MG63 (cell line): ENCODE data around the gene SDF2. TPM values are rescaled to one million over a fixed set of nuclear protein-coding genes. Genes with fewer than 3 reads are reported as not detected.

ENCODE experiments used
- DNase-seq: peaks from one replicate; pipeline ENCODE4 v3.0.0-alpha.2; 2020
- H3K27me3 ChIP-seq: fragments of 250-450 bp; sonication (Bioruptor Pico); 2 replicates; pipeline ENCODE4 v1.5.1; 2020; ENCODE audit warnings: mild to moderate bottlenecking, moderate library complexity
- H3K36me3 ChIP-seq: fragments of 250-450 bp; sonication (Bioruptor Pico); 2 replicates; pipeline ENCODE4 v1.5.1; 2020; ENCODE audit warnings: mild to moderate bottlenecking, moderate library complexity
- H3K4me3 ChIP-seq: fragments of 250-450 bp; sonication (Bioruptor Pico); 2 replicates; pipeline ENCODE4 v1.5.1; 2020; ENCODE audit warnings: mild to moderate bottlenecking, moderate library complexity
- H3K9me3 ChIP-seq: fragments of 250-450 bp; sonication (Bioruptor Pico); 2 replicates; pipeline ENCODE4 v1.5.1; 2020; ENCODE audit warnings: mild to moderate bottlenecking, moderate library complexity
- total RNA-seq: library from RNA; depleted of rRNA; stranded (reverse); fragments of >200 nt; shearing (Covaris generic); gene quantifications from 2 replicates; pipeline ENCODE4 v1.2.3, GENCODE V29; 2014; ENCODE audit warnings: low replicate concordance; rRNA removed

Gene SDF2
- 58.6 and 78.2 TPM in 2 replicates for total RNA-seq

- Histone ChIP-seq H3K4me3 (peak within 1 kb of the TSS; percentile 81), H3K9me3 (peaks cover 5% of the 10 kb centered on the region), H3K27me3 (no peaks in the 10 kb centered on the region), H3K36me3 (peaks cover 64% of the 10 kb centered on the region)
- DNase-seq: peak; percentile 91
Observed at GRCh38 chr17:28661635-28662526, at the start of gene SDF2, which contains the start of gene SUPT6H. Gene SDF2, minus strand, starts transcription at chr17:28661906. Its CDS starts 30 bp downstream, at chr17:28661876. Gene SUPT6H, plus strand, starts transcription at chr17:28662205. Its CDS starts 11,197 bp downstream, at chr17:28673402.

DNA sequence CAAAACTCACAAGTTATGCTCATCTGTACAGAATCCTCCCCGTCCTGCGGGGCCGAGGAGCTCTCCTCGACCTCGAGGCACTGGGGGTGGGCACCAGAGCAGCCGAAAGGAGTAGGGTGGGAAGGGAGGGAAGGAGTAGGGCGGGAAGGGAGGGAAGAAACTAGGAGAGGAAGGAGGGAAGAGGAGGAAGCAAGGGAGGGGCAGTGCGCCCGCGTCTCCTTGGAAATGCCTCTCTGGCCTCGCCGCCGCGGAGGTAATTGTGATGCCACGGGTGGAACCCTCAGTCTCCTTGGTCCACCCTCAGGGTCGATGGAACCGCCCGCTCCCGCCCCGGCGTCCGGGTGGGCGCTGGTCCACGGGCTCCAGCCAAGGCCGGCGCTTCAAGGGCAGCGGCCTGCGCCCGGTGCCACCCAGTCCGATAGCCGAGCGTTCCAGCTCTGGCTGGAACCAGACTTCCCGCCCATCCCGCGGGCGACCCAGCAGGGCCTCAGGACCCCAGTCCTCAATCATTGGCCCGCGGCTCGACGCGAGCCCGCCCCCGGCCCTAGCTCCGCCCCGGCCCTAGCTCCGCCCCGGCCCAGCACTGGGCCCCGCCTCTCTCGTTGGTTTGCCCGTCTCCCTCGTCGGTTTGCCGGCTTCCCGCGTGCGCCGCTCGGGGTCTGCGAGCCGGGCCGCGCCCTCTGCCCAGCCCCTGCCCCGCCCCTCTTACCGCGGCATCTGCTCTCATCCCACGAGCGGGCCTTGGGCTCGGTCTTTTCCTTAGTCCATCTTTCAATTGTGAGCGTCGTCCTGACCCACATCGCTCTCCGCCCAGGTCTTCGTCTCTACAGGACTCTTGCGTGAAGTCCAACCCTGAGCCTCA lies 49.4 kb upstream of the SDF2 start:
- DNase-seq: peak; percentile 97
- H3K4me3 ChIP-seq: peak overlapping the region; percentile 54
- no peaks in the 10 kb centered on the region for H3K9me3 ChIP-seq
- H3K36me3 ChIP-seq: peaks cover 43% of the 10 kb centered on the region
- H3K27me3 ChIP-seq: no peaks in the 10 kb centered on the region

DNA sequence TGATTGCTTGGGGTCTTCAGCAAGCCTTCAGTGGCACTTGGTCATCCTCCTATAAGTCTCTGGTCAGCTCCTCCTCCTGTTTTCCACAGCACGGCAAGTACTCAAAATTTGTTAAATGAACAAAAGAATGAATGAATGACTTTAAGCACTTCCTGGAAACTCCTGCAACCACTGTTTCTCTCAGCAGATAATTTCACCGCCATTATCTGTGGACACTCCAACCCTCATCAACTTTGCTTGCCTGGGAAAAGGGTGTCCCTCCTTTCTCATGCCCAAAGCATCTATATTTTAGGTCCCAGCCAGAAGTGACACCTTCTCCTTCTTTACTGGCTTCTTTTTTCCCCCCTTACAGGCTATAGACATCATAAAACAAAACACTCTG lies 45.6 kb upstream of the SDF2 start:
- no peak overlapping the region for H3K4me3 ChIP-seq
- no peaks in the 10 kb centered on the region for H3K9me3 ChIP-seq
- DNase-seq: no peak
- H3K27me3 ChIP-seq: no peaks in the 10 kb centered on the region
- peaks cover 32% of the 10 kb centered on the region for H3K36me3 ChIP-seq

- Histone ChIP-seq H3K27me3 (no peaks in the 10 kb centered on the region), H3K4me3 (no peak overlapping the region), H3K9me3 (no peaks in the 10 kb centered on the region), H3K36me3 (peaks cover 36% of the 10 kb centered on the region)
- no peak for DNase-seq
Observed at GRCh38 chr17:28706471-28707338, 45.0 kb upstream of the SDF2 start.

DNA sequence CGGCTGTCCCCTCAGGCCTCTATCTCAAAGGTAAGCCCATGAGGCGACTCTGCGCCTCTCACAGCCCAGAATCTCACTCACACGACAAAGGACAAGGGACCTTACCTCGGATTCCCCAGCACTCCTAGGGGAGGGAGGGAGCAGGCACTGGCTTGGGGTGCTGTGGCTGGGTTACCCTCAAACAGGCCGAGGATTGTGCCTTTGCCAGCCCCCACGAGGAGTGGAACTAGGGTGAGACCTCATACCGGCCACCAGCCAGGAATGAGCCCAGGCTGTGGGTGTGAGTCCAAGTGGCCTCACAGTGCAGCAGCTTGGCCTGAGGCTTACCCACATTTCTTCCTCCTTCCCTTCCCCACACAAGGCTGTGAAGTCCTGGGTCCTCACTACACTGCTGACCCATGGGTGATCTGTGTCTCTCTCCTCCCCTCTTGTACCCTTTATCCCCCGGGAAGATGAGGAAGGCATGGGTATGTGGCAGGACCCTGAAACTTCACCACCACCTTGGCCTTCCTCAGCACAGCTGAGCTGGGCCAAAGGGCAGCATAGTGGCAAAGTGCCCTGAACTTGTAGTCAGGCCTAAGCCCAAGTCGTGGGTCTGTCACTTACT lies 44.1 kb upstream of the SDF2 start:
- H3K9me3 ChIP-seq: no peaks in the 10 kb centered on the region
- no peak for DNase-seq
- H3K27me3 ChIP-seq: no peaks in the 10 kb centered on the region
- peaks cover 44% of the 10 kb centered on the region for H3K36me3 ChIP-seq
- H3K4me3 ChIP-seq: no peak overlapping the region

- no peaks in the 10 kb centered on the region for H3K9me3 ChIP-seq
- DNase-seq: no peak
- peaks cover 50% of the 10 kb centered on the region for H3K36me3 ChIP-seq
- no peaks in the 10 kb centered on the region for H3K27me3 ChIP-seq
- no peak overlapping the region for H3K4me3 ChIP-seq
Observed at GRCh38 chr17:28705074-28705659, 43.5 kb upstream of the SDF2 start.

- no peaks in the 10 kb centered on the region for H3K9me3 ChIP-seq
- DNase-seq: no peak
- H3K4me3 ChIP-seq: no peak overlapping the region
- H3K27me3 ChIP-seq: no peaks in the 10 kb centered on the region
- peaks cover 58% of the 10 kb centered on the region for H3K36me3 ChIP-seq
Observed at GRCh38 chr17:28704219-28704858, 42.6 kb upstream of the SDF2 start.

- Histone ChIP-seq H3K4me3 (no peak overlapping the region), H3K9me3 (no peaks in the 10 kb centered on the region), H3K36me3 (peaks cover 64% of the 10 kb centered on the region), H3K27me3 (no peaks in the 10 kb centered on the region)
- no peak for DNase-seq
Observed at GRCh38 chr17:28703552-28704218, 42.0 kb upstream of the SDF2 start.

DNA sequence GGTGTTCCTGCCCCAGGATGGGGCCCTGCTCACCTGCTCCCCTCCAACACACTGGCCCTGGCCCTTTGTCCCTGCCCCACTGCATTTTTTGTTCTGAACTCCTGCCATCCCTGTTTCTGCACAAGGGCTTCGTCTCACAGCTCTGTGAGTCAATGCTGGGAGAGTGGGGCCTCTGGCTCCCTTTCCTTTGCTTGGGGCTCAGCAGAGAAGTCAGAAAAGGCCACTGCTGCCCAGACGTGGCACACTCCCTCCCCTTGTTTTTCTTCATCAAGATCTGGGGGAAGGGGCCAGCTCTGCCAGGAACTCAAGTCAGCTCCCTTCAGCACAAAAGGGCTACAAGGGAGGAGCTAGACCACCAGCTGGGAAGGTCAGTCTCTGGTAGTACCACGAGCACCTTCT lies 41.0 kb upstream of the SDF2 start:
- DNase-seq: no peak
- H3K36me3 ChIP-seq: peaks cover 74% of the 10 kb centered on the region

DNA sequence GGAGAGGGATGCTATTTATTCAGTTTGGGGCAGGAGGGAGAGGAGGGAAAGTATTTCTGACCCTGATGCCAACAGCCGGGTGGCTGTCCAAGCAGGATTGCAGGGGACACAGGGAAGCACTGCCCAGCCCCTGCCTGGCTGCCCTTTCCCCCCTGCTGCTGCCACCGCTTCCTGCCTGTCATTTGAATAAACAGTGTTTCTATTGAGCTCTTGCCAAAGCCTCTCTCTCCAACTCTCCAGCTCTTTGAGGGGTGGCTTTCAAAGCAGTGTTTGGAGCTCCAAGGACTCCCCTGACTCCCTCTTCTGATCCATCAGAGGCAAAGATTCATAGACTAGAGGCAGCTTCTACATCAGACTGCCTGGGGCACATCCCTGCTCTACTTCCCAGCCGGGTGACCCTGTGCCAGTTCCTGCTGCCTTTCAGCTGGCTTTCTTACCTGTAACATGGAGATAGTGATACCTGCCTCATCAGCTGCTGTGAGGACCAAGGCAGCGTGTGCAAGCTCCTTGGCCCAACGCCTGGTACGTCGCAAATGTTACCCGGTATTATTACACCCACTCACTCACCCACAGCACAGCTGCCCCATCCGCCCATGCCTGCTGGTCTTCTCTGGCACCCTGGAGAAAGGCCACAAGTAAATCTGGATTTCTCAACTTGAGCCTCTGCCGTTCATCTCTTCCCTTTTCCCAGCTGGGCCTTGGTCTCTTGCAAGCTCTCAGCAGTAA lies 40.5 kb upstream of the SDF2 start:
- DNase-seq: no peak
- H3K4me3 ChIP-seq: no peak overlapping the region
- no peaks in the 10 kb centered on the region for H3K27me3 ChIP-seq
- peaks cover 79% of the 10 kb centered on the region for H3K36me3 ChIP-seq
- H3K9me3 ChIP-seq: no peaks in the 10 kb centered on the region

More for the DNA sequence above, 41.0 kb upstream of the SDF2 start:
- Histone ChIP-seq H3K27me3 (no peaks in the 10 kb centered on the region), H3K9me3 (no peaks in the 10 kb centered on the region), H3K4me3 (no peak overlapping the region)

GRCh38 chr17:28700830-28701492 lies 39.3 kb upstream of the SDF2 start:
- Histone ChIP-seq H3K27me3 (no peaks in the 10 kb centered on the region), H3K36me3 (peaks cover 79% of the 10 kb centered on the region), H3K9me3 (no peaks in the 10 kb centered on the region), H3K4me3 (no peak overlapping the region)
- no peak for DNase-seq

DNA sequence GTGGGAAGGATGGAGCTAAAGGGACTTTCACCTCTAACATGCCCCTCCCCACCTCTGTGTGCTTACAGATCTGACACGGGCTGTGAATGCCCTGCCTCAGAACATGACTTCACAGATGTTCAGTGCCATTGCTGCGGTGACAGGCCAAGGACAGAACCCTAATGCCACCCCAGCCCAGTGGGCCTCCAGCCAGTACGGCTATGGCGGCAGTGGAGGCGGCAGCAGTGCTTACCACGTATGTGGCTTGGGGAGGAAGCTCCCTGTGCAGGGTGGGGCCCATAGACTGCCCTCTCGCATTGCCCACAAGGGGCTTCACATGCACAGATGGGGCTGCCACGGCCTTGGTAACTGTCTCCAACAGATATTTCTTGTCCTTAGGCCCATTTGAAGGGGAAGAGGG lies 38.6 kb upstream of the SDF2 start:
- DNase-seq: no peak
- H3K36me3 ChIP-seq: peaks cover 80% of the 10 kb centered on the region
- H3K9me3 ChIP-seq: no peaks in the 10 kb centered on the region
- H3K4me3 ChIP-seq: no peak overlapping the region
- no peaks in the 10 kb centered on the region for H3K27me3 ChIP-seq

DNA sequence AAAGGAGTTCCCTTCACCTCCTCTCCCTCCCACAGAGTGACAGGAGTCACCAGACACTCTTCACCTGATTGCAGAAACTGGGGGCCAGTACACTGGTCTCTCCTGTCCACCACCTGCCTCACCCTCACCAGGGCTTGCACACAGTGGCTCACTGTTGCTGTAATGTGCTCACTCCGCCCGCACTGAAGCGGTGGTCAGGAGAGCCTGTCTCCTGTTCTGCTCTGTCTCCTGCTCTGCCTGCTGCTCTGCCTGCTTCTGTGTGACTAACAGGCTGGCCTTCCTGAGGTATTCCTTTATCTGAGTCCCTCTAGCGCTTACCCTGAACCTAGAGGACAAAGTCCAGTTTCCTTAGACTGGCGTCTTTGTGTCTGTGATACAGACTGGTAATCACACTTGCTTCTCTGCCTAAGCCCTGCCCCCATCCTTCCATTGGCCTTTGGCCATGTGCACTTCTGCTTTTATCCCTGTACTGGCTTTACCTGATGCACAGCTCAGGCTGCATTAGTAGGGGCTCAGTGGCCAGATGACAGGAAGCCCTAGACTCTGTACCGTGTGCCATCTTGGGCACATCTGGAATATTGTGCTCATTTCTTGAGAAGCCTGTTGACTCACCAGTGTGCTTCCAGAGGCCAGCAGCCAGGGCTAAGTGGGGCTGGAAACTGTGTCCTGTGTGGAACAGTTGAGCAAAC lies 36.7 kb upstream of the SDF2 start:
- H3K4me3 ChIP-seq: no peak overlapping the region
- no peaks in the 10 kb centered on the region for H3K27me3 ChIP-seq
- peaks cover 88% of the 10 kb centered on the region for H3K36me3 ChIP-seq
- no peak for DNase-seq
- no peaks in the 10 kb centered on the region for H3K9me3 ChIP-seq
